ENCODE data around the gene LINGO3. TPM values are rescaled to one million over a fixed set of nuclear protein-coding genes. Genes with fewer than 3 reads are reported as not detected.

The LINGO3 gene, protein sequence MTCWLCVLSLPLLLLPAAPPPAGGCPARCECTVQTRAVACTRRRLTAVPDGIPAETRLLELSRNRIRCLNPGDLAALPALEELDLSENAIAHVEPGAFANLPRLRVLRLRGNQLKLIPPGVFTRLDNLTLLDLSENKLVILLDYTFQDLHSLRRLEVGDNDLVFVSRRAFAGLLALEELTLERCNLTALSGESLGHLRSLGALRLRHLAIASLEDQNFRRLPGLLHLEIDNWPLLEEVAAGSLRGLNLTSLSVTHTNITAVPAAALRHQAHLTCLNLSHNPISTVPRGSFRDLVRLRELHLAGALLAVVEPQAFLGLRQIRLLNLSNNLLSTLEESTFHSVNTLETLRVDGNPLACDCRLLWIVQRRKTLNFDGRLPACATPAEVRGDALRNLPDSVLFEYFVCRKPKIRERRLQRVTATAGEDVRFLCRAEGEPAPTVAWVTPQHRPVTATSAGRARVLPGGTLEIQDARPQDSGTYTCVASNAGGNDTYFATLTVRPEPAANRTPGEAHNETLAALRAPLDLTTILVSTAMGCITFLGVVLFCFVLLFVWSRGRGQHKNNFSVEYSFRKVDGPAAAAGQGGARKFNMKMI
- under 1 TPM in 1 of 9 donors, not detected in 8; 0.11 TPM for total RNA-seq
- polyA plus RNA-seq: not detected
- long read RNA-seq, donor 1: 0 reads
- long read RNA-seq, donor 2: 0 reads
- long read RNA-seq, donor 3: 0 reads
- long read RNA-seq, donor 4: 0 reads
- long read RNA-seq, donor 5: 0 reads
- long read RNA-seq, donor 6: 0 reads
- long read RNA-seq, donor 7: 0 reads
- long read RNA-seq, donor 8: 0 reads
- long read RNA-seq, donor 9: 0 reads
- long read RNA-seq, donor 10: 0 reads

- intact Hi-C loops (cut with DNase I): no loop called here
- Histone ChIP-seq H3K27me3 (peaks cover 18% of the 10 kb centered on the region), H3K4me3 (no peak within 1 kb of the TSS)
These were observed at the start of gene LINGO3 for GRCh38 chr19:2308114-2308556. Gene LINGO3, minus strand, starts transcription at chr19:2308154. Its CDS starts 16,378 bp downstream, at chr19:2291776.

DNA sequence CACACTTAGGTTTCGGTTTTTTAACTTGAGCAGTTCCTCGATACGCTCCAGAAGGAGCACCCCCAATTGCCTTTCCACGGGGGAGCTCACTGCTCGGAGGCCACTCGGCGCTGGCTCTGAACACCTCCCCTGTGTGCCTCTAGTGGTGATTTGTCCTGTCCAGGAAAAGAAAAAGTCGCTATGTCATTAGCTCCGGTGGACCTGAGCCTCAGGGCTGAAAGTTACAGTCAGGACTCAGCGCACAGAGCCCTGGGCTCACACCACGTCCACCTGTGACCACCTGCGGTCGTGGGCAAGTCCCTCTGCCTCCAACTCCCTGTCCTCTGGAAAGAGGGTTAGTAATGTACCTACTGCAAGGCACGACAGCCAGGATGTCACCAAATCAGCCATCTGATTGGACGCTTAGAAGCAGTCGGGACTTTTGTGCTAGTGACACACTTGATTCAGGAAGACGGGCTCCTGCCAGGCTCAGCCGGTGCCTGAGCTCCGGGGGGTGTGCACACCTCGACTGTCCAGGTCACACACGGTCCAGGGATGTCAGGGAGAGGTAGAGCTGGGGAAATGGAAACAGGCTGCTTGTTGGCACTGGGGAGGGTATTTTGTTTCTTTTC lies 48.2 kb upstream of the LINGO3 start:
- intact Hi-C loops (cut with DNase I): no loop called here
- Histone ChIP-seq H3K9me3 (replicated peaks in 1 of 3) (no peaks in the 10 kb centered on the region), H3K27me3 (no peaks in the 10 kb centered on the region), H3K27ac (no peak overlapping the region), H3K4me1 (replicated peaks in 1 of 2) (no peaks in the 10 kb centered on the region), H3K36me3 (replicated peaks in 1 of 2) (peaks cover 0 to 13% of the 10 kb centered on the region in 2 donors), H3K4me3 (no peak overlapping the region)
- 85 to 91% (median 87%) methylated on average over 19 to 21 of the region's 21 CpGs for WGBS, 4 donors
- DNase-seq: no peak
- TF ChIP-seq CTCF (IDR thresholded peaks at IDR 0.05): no peak
- no peak for TF ChIP-seq POLR2A (IDR thresholded peaks at IDR 0.05)

More at GRCh38 chr19:2308114-2308556, at the start of gene LINGO3:
- TF ChIP-seq POLR2A (IDR thresholded peaks at IDR 0.05) (no peak), CTCF (IDR thresholded peaks at IDR 0.05) (no peak)
- Histone ChIP-seq H3K27ac (no peak within 1 kb of the TSS), H3K4me1 (replicated peaks in 1 of 2) (no peaks in the 10 kb centered on the region), H3K9me3 (replicated peaks in 1 of 3) (no peaks in the 10 kb centered on the region), H3K36me3 (replicated peaks in 1 of 2) (no peaks in the 10 kb centered on the region)
- 6 to 80% (median 12%) methylated on average over 1 to 63 of the region's 63 CpGs for WGBS, 4 donors
- DNase-seq: no peak

- Histone ChIP-seq H3K27ac (peak overlapping the region in 1 of 5 donors; percentile 16), H3K4me1 (replicated peaks in 1 of 2) (no peaks in the 10 kb centered on the region), H3K36me3 (replicated peaks in 1 of 2) (peaks cover 0 to 13% of the 10 kb centered on the region in 2 donors), H3K9me3 (replicated peaks in 1 of 3) (no peaks in the 10 kb centered on the region), H3K27me3 (no peaks in the 10 kb centered on the region), H3K4me3 (no peak overlapping the region)
- WGBS, 4 donors: 76 to 85% (median 81%) methylated on average over 22 to 24 of the region's 24 CpGs
- intact Hi-C loops (cut with DNase I): no loop called here
- DNase-seq: peak; percentile 45 to 74 (median 67)
- TF ChIP-seq POLR2A (IDR thresholded peaks at IDR 0.05) (no peak), CTCF (IDR thresholded peaks at IDR 0.05) (no peak)
These were observed 47.4 kb upstream of the LINGO3 start for GRCh38 chr19:2355168-2356035.
